NCI-H2081 (cell line): ENCODE results near the gene FOXE3.

Experiments
- DNase-seq, 2 experiments: peaks; one replicate each; lab custom pipeline; 2025; lab: John Stamatoyannopoulos, UW

FOXE3 gene

GRCh38 chr1:47405697-47406096, 10.4 kb upstream of the FOXE3 start:
- no peak for DNase-seq

GRCh38 chr1:47406966-47407365, 9.1 kb upstream of the FOXE3 start:
- DNase-seq, result no peak

GRCh38 chr1:47407481-47407880, 8.6 kb upstream of the FOXE3 start:
- DNase-seq, result no peak

GRCh38 chr1:47409311-47410067, 6.6 kb upstream of the FOXE3 start:
- no peak for DNase-seq

GRCh38 chr1:47410068-47410455, 6.0 kb upstream of the FOXE3 start:
- no peak for DNase-seq

- no peak for DNase-seq
Measured at GRCh38 chr1:47411436-47411835, 4.6 kb upstream of the FOXE3 start.

GRCh38 chr1:47412437-47412836, 3.6 kb upstream of the FOXE3 start:
- no peak for DNase-seq

GRCh38 chr1:47416319-47417169, 459 bp downstream of the FOXE3 start:
- no peak for DNase-seq

- DNase-seq, result no peak
Measured at GRCh38 chr1:47417170-47418044, 1.3 kb downstream of the FOXE3 start.

GRCh38 chr1:47418122-47418521, 2.0 kb downstream of the FOXE3 start:
- DNase-seq, result no peak

- DNase-seq, result no peak
Measured at GRCh38 chr1:47418681-47419325, 2.7 kb downstream of the FOXE3 start.

GRCh38 chr1:47420547-47420946, 4.5 kb downstream of the FOXE3 start:
- DNase-seq, result no peak

GRCh38 chr1:47423872-47424271, 7.8 kb downstream of the FOXE3 start:
- no peak for DNase-seq

- peak; percentile 65 to 69 for DNase-seq
Measured at GRCh38 chr1:47424336-47424982, 8.4 kb downstream of the FOXE3 start.

GRCh38 chr1:47431534-47431933, 15.4 kb downstream of the FOXE3 start:
- DNase-seq, result no peak

- no peak for DNase-seq
Measured at GRCh38 chr1:47432071-47433036, 16.3 kb downstream of the FOXE3 start.

GRCh38 chr1:47433037-47433421, 16.9 kb downstream of the FOXE3 start:
- no peak for DNase-seq

GRCh38 chr1:47433477-47434050, 17.5 kb downstream of the FOXE3 start:
- no peak for DNase-seq

- DNase-seq, result no peak
Measured at GRCh38 chr1:47434051-47434842, 18.2 kb downstream of the FOXE3 start.
